GM20431 (cell line): ENCODE results near the gene MTX2.

Source experiments
- in situ Hi-C: fragments of 300-500 bp; cut with MseI, MboI; formaldehyde crosslinking; loops from one replicate; pipeline ENCODE4 v1.15.0; 2020; ENCODE audit warnings: low sequenced_read_pairs; ENCODE audit not compliant: unreplicated experiment

MTX2 gene

DNA sequence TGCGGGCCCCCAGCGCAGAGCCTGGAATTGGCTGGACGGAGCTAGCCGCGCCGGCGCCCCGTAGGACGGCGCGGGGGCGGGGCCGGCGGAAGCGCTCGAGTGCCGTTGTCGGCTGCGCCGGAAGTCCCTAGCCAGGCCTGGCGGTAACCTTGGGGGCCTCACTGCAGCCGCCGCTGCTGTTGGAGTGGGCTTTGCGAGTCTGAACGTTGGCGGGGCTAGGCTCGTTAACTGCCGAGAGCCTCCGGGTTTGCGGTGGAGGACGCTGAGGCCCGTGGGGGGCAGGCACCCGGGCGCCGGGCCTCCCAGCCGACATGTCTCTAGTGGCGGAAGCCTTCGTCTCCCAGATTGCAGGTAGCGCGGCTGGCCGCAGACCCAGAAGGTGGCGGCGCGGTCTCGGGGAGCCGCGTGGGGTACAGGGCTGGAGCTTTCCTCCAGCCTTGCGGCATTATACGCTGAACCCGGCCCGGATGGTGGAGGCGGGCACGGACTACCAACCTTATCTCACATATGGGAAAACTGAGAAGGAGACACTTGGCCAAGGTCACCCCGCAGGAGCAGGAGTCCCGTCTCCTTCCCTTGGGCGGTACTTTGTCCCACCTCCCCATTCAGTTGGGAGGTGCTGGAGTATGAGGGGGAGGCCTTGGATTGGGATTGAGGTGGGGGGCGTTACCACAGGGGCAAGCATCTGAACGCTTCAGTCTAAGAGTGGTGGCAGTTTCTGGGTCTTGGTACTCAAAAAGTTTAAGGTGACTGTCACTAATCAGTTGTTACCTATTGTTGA lies at the start of gene MTX2:
Gene MTX2, plus strand, starts transcription at position 124 of the 781 bp plus-strand sequence. Its CDS starts 188 bp downstream, at position 312.
- in situ Hi-C loops, result no loop called here

DNA sequence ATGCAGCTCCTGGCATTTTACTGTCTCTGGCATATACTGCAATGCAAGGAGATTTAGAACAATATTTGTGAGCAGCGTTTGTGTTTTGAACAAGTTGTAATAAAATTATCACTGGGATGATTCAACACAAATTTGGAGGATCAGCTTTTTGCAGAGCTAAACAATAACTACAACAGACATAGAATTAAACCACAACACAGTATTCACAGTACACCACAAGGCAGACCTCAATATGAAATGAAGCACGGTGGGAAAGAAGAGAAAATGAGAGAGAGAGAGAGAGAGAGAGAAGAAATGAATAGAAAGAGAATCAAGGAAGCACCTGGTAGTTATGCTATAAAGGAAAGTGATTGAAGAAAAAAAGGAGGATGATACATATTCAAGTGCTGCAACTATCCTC lies 41.4 kb upstream of the MTX2 start:
- in situ Hi-C loops, result no loop called here

DNA sequence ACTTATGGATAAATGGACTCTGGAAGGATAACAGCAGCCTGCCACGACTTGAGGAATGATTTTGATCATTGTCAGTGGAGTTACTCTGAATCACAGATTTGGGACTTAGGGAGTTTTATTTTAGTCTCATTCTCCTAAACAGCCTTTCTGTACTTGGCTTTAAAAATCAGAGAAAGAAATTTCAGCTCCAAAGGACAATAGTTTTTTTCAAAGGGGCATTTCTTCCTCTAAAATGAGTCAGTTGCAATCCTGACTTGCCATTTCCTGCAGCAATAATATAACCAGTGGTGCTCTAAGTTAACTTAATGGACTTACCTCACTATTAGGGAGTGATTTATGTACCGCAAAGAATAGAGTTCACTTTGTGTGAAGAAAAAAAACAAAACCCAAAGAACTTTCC lies 35.1 kb upstream of the MTX2 start:
- in situ Hi-C loops, result no loop called here

DNA sequence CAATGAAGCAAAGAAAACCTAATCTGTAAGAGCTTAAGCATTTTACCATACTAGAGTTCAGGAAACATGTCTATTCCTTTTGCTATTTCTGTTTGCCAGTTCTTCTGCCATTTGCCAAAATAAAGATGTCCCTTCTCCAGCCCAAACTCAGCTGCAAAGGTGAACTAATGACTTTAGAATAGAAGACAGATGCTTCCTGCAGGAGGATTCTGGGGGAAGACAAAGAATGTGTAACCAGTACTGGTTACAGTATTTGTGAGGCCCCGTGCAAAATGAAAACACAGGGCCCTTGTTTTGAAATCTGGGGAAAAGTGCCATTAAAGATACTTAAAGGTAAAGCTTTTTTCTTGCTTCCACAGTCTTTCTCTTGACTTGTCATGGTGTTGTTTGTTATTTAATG lies 34.3 kb upstream of the MTX2 start:
- in situ Hi-C loops, result no loop called here

DNA sequence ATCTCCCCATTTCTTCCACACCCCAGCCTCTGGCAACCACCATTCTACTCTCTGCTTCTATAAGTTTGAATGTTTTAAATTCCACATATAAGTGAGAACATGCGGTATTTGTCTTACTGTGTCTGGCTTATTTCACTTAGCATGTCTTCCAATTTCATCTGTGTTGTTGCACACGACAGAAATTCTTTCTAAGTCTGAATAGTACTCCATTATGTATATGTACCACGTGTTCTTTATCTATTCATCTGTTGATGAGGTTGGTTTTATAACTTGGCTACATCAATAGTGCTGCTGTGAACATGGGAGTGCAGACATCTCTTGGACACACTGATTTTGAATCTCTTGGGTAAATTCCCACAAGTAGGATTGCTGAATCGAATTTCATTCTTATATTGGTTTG lies 31.8 kb upstream of the MTX2 start:
- in situ Hi-C loops, result no loop called here

DNA sequence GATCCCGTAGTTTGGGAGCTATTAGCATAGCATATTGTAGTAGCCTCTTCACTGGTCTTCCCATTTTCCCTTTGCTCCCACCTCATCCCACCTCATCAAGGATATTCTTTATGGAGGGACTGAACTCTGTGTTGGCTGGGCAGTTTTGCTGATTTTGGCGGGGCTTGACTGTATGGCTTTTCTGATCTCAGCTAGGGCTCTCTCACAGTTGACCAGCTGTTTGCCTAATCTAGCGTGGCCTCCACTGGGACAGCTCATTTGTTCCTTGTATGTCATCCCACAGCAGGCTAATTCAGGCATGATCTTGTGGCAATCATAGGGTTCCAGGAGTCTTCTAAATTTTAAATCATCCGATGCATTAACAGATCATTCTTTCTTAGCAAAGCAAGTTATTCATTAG lies 30.2 kb upstream of the MTX2 start:
- in situ Hi-C loops, result no loop called here

DNA sequence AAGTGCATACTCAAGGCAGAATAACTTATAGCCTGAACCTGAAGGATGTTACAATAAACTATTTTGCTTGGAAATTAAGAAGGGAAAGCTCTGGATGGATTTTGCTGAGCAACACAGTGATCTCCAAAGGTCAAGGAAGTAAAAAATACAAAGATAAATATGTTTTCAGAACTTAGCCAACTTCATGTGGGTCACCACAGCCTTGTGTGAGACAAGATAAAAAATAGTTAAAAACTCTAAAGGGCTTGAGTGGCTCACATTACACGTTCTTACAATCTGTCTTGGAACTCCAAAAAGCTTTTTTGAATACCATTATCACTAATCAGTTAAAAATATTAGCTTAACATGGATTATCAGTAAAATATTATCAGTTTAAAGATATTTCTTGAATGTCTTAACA lies 28.9 kb upstream of the MTX2 start:
- in situ Hi-C loops, result no loop called here

DNA sequence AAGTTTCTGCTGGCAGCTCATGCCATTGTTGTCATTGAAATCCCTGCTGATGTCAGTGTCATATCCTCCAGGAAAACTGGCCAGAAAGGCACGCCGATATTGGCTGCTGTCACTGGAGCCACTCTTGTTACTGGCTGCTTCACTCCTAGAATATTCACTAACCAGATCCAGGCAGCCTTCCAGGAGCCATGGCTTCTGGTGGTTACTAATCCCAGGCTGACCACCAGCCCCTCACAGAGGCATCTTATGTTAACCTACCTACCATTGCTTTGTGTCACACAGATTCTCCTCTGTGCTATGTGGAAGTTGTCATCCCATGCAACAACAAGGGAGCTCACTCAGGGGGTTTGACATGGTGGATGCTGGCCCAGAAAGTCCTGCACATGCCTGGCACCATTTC lies 27.0 kb upstream of the MTX2 start:
- in situ Hi-C loops, result no loop called here

DNA sequence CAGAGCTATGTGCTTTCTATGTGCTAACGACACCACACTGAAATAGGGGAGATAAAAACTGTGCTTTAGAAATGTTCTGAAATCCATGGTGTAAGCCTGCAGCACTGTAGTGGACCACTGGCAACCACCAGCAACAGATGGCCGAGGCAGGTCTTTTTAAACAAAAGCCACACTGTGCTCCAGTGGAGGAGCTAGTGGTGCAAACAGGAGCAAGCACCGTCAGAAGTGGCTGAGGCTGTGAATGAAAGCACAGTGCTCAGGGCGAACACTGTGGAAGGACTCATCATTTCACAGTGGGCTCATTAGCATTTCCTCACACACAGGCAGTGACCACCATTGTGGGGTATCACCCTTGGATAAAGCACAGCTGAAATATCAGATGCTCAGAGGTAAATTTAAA lies 22.9 kb upstream of the MTX2 start:
- in situ Hi-C loops, result no loop called here

DNA sequence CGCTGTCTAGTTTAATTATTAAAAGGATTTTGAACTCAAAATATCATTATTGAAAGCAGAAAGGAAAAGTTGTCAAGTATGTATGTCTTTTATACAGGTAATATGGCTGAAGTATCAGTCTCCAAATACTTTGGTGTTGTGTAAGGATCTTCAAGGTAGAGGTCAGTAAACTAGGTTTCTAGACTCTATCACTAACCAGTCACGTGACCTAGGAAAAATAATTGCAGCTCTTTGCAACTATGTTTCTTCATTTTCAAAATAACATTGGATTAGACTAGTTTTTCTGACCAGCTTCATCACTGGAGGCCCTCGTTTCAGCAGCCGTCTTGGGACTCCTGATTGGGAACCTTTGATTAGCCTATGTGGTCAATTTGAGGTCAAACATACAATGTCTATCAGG lies 21.4 kb upstream of the MTX2 start:
- in situ Hi-C loops, result no loop called here

DNA sequence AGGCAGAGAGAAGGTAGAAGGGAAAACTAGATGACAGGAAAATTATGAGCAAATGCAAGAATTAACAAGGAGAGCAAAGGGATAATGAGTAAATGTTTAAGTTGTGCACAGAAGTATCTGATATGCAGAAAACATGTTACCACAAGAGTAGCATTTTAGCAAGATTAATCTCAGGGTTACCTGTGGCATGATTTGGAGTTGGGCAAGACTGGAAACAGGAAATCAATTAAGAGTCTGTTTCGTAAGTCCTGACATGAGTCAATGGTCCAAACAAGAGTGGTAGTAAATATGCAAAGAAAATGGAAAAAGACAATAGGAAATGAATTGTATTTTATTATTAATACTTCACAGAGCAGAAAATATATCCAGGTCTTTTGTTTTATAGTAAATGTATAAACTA lies 17.3 kb upstream of the MTX2 start:
- in situ Hi-C loops, result no loop called here

DNA sequence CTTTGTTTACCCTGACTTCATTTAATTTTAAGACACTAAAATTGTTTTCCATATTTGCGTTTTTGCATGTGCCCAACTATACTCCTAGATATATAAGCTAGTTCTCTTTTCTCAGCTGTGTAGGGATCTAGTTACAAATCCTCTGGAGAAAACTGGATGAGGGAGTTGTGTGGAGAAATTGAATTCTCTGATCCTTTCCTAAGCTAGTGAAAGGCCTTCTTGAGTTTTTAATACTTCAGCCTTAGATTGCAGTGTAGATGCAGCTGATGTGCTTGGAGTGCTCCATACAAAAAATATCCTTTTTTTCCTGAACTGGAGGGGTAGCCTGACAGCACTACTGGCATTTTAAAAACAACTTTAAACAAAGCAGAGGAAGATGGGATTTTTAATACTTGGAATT lies 8.6 kb upstream of the MTX2 start:
- in situ Hi-C loops, result no loop called here

DNA sequence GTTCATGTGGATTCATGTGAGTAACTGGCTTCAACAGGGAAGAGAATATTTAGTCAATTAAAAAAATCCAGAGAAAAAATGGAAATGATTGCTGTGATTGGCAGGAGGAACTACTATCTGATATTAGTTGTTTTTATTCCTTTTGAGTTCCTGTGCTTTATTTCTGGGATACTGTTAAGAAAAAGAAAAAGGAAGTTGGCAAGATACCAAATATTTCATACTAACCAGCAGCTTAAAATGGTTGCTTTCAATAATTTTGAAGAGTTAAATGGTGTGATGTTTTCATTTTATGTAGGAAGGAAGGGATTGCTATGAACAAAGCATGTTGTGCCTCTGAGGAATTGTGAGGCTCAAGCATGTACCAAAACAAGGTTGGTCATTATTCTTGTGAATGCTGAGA lies 8.1 kb upstream of the MTX2 start:
- in situ Hi-C loops, result no loop called here

DNA sequence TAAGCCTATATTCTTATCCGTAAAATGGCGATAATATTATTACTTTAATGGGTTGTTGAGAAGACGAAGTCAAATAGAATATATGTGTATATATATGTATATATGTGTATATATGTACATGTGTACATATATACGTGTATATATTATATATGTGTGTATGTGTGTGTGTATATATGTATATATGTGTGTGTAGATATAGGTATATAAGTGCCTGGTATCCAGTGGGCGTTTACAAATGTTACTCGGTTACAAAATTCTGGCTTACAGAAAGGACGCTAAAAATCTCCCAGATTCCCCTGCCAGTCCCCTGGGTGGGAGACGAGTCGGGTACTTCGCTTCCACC lies 295 bp upstream of the MTX2 start:
- in situ Hi-C loops, result no loop called here

DNA sequence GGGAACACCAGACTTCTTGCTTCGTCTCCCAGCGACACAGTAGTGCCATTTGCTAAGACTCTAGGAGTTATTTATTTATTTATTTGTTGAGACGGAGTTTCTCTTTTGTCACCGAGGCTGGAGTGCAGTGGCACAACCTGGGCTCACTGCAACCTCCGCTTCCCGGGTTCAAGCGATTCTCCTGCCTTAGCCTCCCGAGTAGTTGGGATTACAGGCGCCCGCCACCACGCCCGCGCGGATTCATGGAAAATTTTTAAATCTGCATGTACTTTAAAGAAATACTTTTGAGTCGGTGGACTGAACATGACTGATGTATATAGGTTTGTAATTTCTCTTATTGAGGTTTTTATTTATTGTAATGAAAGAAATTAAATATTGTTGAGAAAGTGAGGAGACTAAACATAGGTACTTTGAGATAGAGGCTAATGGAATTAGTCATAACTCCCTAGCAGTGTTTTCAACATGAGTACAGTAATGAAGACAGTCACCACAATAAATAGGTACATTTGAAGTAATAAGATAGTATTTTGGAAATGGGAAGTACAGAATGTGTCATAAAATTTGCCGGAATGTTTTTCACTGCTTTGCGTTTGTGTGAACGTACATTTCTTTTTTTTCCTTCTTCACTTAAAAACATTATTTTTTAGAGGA lies 983 bp downstream of the MTX2 start:
- in situ Hi-C loops, result no loop called here

DNA sequence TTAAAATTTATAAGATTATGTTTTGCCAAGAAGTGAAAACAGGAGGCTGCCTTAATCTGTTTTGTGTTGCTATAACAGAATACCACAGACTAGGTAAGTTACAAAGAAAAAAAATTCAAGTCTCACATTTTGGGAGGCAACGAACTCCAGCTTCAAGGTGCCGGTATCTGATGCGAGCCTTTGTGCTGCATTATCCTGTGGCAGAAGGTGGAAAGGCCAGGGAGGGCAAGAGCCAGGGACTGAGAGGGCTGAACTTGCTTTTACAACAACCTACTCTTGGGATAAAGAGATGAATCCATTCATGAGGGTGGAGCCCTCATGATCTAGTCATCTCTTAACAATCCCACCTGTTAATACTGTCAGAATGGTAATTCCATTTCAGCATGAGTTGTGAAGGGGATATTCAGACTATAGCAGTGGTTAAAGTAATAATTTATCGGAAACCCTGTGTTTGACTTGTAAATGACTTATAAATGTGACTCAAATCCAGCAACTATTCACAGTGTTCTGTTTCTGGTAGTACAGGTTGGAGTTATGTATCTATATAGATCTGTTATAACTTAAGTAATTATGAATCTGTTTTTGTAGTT lies 3.7 kb downstream of the MTX2 start:
- in situ Hi-C loops, result no loop called here

DNA sequence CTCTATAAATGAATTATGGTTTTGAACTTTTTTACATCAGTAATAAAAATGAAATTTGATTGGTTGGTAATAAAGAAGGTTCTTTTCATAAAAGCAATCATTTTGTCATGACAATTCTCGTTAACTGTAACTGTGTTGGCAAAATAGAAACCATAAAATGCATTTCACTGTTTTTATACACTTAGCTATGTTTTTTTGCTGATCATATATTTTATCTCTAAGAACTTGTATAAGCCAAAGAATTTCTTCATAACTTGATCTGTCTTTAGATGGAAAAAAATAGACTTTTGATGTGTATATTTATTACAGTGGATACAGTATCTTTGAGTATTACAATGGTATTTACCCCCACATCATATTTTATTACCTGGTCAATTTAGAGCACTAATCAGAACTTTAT lies 9.7 kb downstream of the MTX2 start:
- in situ Hi-C loops, result no loop called here

DNA sequence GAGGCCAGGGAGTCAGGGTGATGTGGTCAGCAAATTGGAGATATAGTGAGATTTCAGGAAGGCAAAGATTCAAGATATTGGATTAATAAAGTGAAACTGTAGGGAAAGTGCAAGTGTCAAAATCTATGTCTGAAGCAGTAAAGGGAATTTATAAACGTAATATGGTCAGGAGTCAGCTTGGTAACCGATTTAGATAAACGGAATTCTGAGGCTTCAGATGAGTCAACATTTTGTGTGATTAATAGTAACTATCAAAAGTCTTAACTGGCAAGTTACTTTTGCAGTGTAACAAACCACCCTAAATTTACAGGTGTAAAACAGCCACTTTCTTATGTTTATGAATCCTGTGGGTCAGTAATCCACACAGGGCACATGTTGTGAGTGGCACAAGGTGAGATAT lies 10.9 kb downstream of the MTX2 start:
- in situ Hi-C loops, result no loop called here

DNA sequence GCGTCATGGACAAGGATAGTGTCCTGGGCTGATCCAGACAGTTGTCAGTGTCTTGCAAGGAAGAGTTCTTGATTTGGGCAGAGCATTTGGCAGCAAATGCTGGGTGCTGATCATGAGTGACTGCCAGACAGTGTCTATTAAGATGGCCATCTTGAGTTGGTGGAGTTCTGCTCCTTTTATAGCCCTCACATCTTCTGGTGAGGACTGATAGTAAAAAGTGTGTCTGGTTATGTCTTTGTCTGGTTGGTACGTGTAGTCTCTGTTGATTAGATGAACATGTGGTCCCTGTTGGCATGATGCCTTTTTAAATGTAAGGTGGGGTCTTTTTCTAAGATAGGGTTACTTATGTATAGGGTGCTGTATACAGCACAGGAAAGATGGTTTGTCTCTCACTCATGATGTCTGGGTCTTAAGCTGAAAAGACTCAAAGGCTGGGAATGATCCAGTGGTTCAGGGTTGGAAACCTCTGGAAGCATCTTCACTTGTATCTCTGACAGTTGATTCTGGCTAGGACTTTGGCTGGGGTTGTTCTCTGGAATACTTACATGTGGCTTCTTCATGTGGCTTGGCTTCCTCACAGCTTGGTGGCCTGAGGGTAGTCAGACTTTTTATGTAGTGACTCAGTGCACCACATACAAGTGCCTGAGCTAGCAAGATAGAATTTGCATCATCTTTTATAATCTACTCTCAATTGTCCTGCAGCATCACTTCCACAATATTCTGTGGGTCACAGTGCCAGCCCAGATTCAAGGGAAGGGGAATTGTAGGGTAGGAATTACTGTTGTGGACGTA lies 11.8 kb downstream of the MTX2 start:
- in situ Hi-C loops, result no loop called here

DNA sequence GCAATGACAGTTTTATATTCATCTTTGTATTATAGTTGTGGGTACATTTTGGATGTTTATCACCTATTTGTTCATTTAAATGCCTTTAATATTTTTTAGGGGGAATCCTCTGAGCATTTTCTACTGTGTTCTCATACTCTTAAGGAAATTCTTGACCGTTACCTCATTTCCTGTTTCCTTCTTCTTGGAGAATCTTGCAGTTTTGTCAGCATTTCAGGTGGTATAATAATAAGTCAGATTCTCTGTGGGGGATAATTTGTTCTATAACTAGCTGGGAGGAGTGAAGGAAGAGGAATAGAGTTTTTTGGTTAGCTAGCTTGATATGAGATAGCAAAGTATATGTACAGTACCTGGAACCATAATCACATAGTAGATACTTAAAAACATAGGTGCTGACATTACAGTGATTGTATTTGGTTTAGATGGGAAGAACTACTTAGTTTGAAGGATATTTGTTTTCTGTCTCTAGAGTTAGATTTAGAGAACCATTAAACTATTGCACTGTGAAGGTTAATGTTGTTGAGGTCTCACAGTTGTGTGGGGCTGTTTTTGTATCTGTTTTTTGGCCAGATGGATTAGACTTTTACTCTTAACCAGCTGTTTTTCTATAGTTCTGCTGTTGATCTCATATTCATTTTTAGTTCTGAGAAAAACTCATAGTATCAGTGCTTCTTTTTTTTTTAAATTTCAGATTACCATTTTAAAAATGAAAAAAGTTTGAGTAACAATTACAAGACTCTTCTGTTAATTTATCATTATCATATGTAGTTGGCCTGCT lies 14.2 kb downstream of the MTX2 start:
- in situ Hi-C loops, result no loop called here
